Breast epithelium (tissue), 3 donors: Measurements from ENCODE around the gene TMEM213.

Experiments
- CTCF ChIP-seq, 3 donors: fragments of 450-650 bp; IDR thresholded peaks; one replicate each; pipeline ENCODE4 v1.5.1; 2016 to 2017; ENCODE audit warnings: antibody characterized with exemption in 3 of 3, mild to moderate bottlenecking in 3 of 3, moderate library complexity in 3 of 3
- POLR2AphosphoS5 ChIP-seq, 3 donors: sonication (generic); formaldehyde crosslinking; IDR thresholded peaks; one replicate each; pipeline ENCODE4 v1.6.1; 2017; ENCODE audit warnings: antibody characterized with exemption in 3 of 3

- no peak for TF ChIP-seq CTCF (IDR thresholded peaks at IDR 0.05)
- no peak for TF ChIP-seq POLR2AphosphoS5 (IDR thresholded peaks at IDR 0.05)
Observed at GRCh38 chr7:138834583-138834982, 36.8 kb downstream of the TMEM213 start.
